NCI-H1930 (cell line): Measurements from ENCODE around the gene SLC9A5.

Experiments
- DNase-seq, 2 experiments: peaks; one replicate each; lab custom pipeline; 2025; lab: John Stamatoyannopoulos, UW

Gene SLC9A5

GRCh38 chr16:67213197-67214019 lies 35.4 kb upstream of the SLC9A5 start:
- DNase-seq: no peak

- DNase-seq: no peak
Measured at GRCh38 chr16:67215706-67216105, 33.1 kb upstream of the SLC9A5 start.

- no peak for DNase-seq
Measured at GRCh38 chr16:67216612-67217490, 31.9 kb upstream of the SLC9A5 start.

- no peak for DNase-seq
Measured at GRCh38 chr16:67223992-67224391, 24.8 kb upstream of the SLC9A5 start.

- DNase-seq: no peak
Measured at GRCh38 chr16:67226295-67226803, 22.4 kb upstream of the SLC9A5 start.

GRCh38 chr16:67226804-67227566 lies 21.8 kb upstream of the SLC9A5 start, which contains the start of gene TMEM208:
Gene TMEM208 (plus strand): TSS chr16:67227130. CDS start chr16:67227219, 89 bp downstream.
- DNase-seq: peak; percentile 93 to 95

GRCh38 chr16:67227567-67227921 lies 21.2 kb upstream of the SLC9A5 start:
- no peak for DNase-seq

GRCh38 chr16:67228034-67228785 lies 20.6 kb upstream of the SLC9A5 start:
- no peak for DNase-seq

- DNase-seq: no peak
Measured at GRCh38 chr16:67228905-67229304, 19.9 kb upstream of the SLC9A5 start.

- DNase-seq: no peak
Measured at GRCh38 chr16:67229906-67230808, 18.6 kb upstream of the SLC9A5 start.

GRCh38 chr16:67230809-67231660 lies 17.7 kb upstream of the SLC9A5 start:
- DNase-seq: no peak

GRCh38 chr16:67233596-67233995 lies 15.2 kb upstream of the SLC9A5 start:
- no peak for DNase-seq

GRCh38 chr16:67234180-67234597 lies 14.6 kb upstream of the SLC9A5 start:
- DNase-seq: no peak

GRCh38 chr16:67235816-67236562 lies 12.8 kb upstream of the SLC9A5 start:
- no peak for DNase-seq

GRCh38 chr16:67236563-67237395 lies 12.0 kb upstream of the SLC9A5 start:
- no peak for DNase-seq

- no peak for DNase-seq
Measured at GRCh38 chr16:67237396-67238277, 11.1 kb upstream of the SLC9A5 start.

- no peak for DNase-seq
Measured at GRCh38 chr16:67238278-67238575, 10.6 kb upstream of the SLC9A5 start.
